GM06990 (cell line): Measurements from ENCODE around the gene UGT1A4.

ENCODE experiments used
- DNase-seq: peaks from one replicate; pipeline ENCODE4 v3.0.0-alpha.2; 2011; ENCODE audit not compliant: insufficient read length; ENCODE audit errors: extremely low read depth
- H3K27me3 ChIP-seq: replicated peaks from 2 replicates; pipeline ENCODE4 v1.6.0; 2011; ENCODE audit warnings: low read length; ENCODE audit not compliant: control insufficient read depth, insufficient read depth
- H3K36me3 ChIP-seq: 2 replicates; pipeline ENCODE4 v1.5.1; 2011; ENCODE audit warnings: low read length; ENCODE audit not compliant: control insufficient read depth, insufficient read depth
- H3K4me3 ChIP-seq: replicated peaks from 2 replicates; pipeline ENCODE4 v1.5.1; 2011; ENCODE audit warnings: low read depth, mild to moderate bottlenecking, control low read depth, low read length
- TF ChIP-seq, protein P1 (sequence below): IDR thresholded peaks from 2 replicates; pipeline ENCODE4 v1.5.1; 2011; ENCODE audit warnings: low read length, control low read depth, mild to moderate bottlenecking, inconsistent platforms; ENCODE audit not compliant: insufficient read depth, poor library complexity, severe bottlenecking

UGT1A4 gene

DNA sequence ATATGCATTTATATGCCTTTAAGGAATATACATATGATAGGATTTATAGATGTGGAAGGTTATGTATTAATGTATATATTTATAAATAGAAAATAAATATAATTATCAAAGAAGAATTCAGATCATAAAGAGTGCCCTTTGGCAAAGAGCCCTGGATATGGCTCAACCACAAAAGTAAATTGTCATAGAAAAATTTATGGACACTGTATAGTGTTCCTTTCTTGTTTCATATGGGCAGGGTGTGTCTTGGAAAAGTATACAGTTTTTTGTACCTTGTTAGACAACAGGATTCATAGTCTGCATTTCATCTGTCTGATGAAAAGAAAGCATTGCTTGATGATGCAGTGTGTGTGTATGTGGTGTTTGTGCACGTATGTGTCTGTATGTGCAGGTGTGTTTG, 33.9 kb upstream of the UGT1A4 start:
- Histone ChIP-seq H3K27me3 (0 out of 2 replicates have a peak, but pooled peaks cover 1% of the 10 kb centered on the region), H3K36me3 (no peaks in the 10 kb centered on the region), H3K4me3 (no peak overlapping the region)
- no peak for DNase-seq
- TF ChIP-seq, protein P1, sequence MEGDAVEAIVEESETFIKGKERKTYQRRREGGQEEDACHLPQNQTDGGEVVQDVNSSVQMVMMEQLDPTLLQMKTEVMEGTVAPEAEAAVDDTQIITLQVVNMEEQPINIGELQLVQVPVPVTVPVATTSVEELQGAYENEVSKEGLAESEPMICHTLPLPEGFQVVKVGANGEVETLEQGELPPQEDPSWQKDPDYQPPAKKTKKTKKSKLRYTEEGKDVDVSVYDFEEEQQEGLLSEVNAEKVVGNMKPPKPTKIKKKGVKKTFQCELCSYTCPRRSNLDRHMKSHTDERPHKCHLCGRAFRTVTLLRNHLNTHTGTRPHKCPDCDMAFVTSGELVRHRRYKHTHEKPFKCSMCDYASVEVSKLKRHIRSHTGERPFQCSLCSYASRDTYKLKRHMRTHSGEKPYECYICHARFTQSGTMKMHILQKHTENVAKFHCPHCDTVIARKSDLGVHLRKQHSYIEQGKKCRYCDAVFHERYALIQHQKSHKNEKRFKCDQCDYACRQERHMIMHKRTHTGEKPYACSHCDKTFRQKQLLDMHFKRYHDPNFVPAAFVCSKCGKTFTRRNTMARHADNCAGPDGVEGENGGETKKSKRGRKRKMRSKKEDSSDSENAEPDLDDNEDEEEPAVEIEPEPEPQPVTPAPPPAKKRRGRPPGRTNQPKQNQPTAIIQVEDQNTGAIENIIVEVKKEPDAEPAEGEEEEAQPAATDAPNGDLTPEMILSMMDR: no peak

DNA sequence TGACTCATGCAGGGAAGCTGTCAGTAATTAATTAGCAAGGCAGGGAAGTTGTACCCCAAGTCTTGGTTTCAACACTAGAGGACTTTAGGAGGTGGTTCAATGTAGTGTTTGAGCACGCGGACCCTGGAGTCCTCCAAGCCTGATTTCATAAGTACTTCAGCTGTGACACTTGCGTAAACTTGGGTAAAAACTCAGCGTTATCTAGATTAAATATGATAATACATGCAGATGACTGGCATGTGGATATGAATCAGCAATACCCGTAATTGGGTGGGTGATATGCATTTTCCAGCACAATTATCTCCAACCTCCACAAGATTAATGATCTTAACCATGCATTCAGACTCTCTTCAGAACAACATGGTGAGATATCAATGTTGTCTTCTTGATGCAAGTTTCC, 31.6 kb upstream of the UGT1A4 start:
- TF ChIP-seq, protein P1: no peak
- Histone ChIP-seq H3K4me3 (no peak overlapping the region), H3K27me3 (0 out of 2 replicates have a peak, but pooled peaks cover 1% of the 10 kb centered on the region), H3K36me3 (no peaks in the 10 kb centered on the region)
- DNase-seq: no peak

DNA sequence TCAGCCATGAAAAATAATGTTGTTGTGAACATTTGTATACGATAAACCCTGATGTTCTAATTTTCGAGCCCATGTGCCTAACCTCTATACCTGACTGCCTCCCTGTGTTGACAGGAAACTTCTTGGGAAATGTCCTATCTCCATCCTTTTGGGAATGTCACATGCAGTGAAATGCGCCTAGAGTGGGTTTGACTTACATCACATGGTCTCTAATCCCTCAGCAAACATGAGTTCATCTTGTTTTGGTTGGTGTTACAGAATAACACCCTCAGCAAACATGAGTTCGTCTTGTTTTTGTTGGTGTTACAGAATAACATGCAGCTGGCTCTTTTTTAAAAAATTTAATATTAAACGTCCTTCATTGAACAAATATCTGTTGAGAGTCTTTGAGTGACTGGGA, 30.2 kb upstream of the UGT1A4 start:
- DNase-seq: no peak
- Histone ChIP-seq H3K4me3 (no peak overlapping the region), H3K36me3 (no peaks in the 10 kb centered on the region), H3K27me3 (0 out of 2 replicates have a peak, but pooled peaks cover 1% of the 10 kb centered on the region)
- TF ChIP-seq, protein P1: no peak

DNA sequence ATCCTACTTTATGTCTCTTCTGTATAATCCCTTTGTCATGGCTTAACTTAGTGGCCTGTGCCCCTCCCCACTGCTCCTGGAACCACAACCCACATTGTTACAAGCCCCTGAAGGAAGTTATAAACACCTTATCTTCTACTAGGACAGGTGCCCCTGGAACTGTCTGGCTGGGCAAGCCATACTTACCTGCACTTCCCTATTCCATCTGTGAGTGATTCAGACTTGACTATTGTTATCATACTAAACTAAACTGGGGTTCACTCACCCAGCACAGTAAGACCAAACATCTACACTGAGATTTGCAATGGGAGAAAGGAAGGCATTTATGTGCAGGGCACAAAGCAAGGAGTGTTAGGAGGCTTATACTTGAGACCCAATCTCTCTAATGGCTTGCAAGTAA, 29.5 kb upstream of the UGT1A4 start:
- H3K4me3 ChIP-seq: no peak overlapping the region
- TF ChIP-seq, protein P1: no peak
- H3K36me3 ChIP-seq: no peaks in the 10 kb centered on the region
- no peak for DNase-seq
- H3K27me3 ChIP-seq: 0 out of 2 replicates have a peak, but pooled peaks cover 1% of the 10 kb centered on the region

DNA sequence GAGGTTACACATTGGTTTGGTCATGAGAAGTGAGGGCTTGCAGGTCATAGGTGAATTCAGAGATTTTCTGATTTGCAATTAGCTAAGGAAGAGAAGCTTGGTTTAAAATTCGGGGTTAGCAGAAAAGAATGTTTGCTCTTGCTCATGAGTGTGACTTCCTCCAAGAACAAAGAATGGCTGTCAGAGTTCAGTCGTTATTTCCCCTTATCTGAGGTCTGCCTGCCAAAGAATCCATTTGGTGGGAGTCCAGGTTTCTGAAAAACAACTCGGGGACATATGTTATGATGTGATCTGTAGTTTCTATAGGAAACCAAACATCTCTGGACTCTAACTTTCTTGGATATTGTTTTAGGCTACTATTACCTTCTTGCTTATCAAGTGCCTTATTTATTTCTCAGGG, 29.0 kb upstream of the UGT1A4 start:
- H3K4me3 ChIP-seq: no peak overlapping the region
- no peak for DNase-seq
- no peaks in the 10 kb centered on the region for H3K36me3 ChIP-seq
- TF ChIP-seq, protein P1: no peak
- no peaks in the 10 kb centered on the region for H3K27me3 ChIP-seq

DNA sequence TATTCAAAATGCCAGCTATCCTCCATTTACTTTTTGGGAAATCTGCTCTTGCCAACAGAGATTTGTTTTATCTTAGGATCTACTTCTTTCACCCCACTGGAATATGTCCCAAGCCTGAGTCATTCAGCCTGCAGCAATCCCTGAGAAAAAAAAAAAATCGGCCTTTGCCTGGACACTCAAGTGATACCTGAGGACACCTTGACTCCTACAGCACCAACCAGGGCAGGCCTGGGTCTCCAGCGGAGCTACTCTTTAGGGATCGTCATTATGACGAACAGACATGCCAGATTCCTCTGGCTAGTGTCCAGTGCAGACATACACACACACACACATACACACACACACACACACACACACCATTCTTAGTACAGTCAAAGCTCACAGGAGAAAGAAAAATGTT, 28.1 kb upstream of the UGT1A4 start:
- TF ChIP-seq, protein P1: no peak
- no peaks in the 10 kb centered on the region for H3K36me3 ChIP-seq
- no peaks in the 10 kb centered on the region for H3K27me3 ChIP-seq
- H3K4me3 ChIP-seq: no peak overlapping the region
- DNase-seq: no peak
